NCI-H2196 treated with DMSO at 0.1 percent for 48 hours (cell line): ENCODE data around the gene FSIP2.
"Not testable (repeated sequence)": the region's sequence is repeated elsewhere in the genome, so short reads cannot be mapped to it uniquely, and the experiment has no call there.

ENCODE experiments used
- DNase-seq: peaks from one replicate; lab custom pipeline; 2025; ENCODE audit not compliant: unreplicated experiment; lab: John Stamatoyannopoulos, UW

FSIP2 gene

GRCh38 chr2:185806783-185807182 is 68.2 kb downstream of the FSIP2 start:
- DNase-seq = no peak

GRCh38 chr2:185807351-185807750 is 68.7 kb downstream of the FSIP2 start:
- no peak for DNase-seq

- no peak for DNase-seq
These were observed 73.0 kb downstream of the FSIP2 start for GRCh38 chr2:185811580-185811979.

GRCh38 chr2:185813707-185814106 is 75.1 kb downstream of the FSIP2 start:
- no peak for DNase-seq

DNA sequence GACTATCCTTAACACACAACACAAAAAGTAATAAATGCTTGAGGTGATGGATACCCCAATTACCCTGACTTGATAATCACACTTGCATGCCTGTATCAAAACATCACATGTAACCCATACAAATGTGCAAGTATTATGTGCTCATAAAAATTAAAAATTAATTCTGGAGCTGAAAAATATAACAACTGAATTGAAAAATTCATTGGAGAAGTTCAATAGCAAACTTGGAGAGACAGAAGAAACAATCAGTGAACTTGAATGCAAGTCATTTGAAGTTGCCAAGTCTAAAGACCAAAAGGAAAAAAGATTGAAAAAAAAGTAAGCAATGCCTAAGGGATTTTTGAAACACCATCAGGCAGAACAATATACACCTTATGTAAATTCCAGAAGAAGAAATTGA is 79.4 kb downstream of the FSIP2 start:
- DNase-seq = no peak

- no peak for DNase-seq
These were observed 82.9 kb downstream of the FSIP2 start for GRCh38 chr2:185821467-185821866.

- DNase-seq = no peak
These were observed 85.2 kb downstream of the FSIP2 start for GRCh38 chr2:185823773-185824172.

- DNase-seq = no peak
These were observed 87.0 kb downstream of the FSIP2 start for GRCh38 chr2:185825557-185825956.

DNA sequence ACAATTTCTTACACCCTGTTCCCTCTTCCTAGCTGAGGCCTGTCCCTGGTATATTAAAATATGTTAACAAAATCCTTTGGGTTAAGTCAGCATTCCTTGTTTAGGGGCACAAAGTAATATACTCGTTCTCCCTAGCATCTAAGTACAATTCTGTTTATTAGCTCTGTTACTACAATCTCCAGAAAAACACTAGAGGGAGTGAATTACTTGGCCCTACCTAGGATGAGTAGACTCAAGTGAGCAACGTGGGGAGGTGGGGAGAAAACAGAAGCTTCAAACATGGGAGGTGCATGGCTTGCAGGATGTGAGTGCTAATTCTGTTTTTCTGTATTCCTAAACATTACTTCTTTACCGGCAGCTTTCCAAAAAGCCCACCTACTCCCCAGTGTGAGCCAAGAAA is 89.7 kb downstream of the FSIP2 start:
- no peak for DNase-seq

DNA sequence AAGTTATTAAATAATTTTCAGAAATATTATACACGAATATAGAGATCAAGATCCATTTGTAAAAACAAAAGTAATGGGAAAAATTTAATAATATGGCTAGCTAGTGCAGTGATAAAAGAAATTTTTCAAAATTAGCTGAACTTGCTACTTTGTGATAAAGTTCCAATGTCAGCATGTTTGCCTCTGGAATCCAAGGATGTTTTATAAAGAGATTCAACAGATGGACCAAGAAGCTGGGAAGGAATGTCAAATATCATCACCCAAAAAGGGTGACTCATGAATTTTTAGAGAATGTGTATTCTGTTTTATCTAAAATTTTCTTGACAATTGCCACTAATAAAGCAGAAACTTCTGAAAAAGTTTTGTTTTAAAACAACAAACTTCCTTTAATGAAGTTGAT is 95.3 kb downstream of the FSIP2 start:
- no peak for DNase-seq

DNA sequence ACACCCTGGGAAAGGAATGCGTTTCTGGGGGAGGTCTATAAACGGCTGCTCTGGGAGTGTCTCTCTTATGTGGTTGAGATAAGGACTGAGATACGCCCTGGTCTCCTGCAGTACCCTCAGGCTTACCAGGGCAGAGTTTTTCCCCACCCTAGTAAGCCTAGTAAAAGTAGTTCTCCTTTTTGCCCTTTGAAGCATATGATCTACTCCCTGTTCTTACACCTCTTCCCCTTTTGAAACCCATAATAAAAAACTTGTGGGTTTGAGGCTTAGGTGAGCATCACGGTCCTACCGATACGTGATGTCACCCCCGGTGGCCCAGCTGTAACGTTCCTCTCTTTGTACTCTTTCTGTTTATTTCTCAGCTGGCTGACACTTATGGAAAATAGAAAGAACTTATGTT is 97.4 kb downstream of the FSIP2 start:
- DNase-seq = no peak

DNA sequence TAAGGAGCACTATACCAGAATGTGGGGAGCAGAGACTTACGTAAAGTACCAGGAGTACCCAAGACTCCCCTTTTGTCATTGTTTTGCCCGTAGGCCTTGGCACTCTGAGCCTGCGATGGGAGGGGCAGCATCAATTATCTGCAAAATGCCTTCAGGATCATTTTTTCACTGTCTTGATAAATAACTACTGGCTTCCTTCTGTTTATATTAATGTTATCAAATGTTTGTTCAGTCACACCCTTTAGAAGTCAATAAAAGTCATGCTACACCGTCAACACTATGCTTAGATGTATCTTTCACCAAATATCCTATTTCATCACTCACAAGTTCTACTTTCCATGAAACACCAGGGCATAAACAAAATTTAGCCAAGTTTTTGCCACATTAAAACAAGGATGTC is 116.3 kb downstream of the FSIP2 start:
- DNase-seq = no peak

DNA sequence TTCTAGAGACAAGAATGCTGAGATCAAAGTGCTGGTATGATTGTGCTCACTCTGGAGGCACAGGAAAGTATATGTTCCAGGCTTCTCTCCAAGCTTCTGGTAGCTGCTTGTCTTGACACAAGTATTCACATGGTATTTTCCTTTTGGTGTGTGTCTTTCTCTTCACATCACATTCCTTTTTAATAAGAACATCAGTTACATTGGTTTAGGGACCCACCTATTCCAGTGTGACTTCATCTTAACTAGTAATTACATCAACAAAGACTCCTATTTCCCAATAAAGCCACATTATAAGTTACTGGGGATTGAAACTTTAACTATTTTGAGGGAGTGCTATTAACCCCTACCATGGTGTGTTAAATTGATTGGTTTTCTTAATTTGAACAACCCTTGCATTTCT is 119.1 kb downstream of the FSIP2 start:
- no peak for DNase-seq

DNA sequence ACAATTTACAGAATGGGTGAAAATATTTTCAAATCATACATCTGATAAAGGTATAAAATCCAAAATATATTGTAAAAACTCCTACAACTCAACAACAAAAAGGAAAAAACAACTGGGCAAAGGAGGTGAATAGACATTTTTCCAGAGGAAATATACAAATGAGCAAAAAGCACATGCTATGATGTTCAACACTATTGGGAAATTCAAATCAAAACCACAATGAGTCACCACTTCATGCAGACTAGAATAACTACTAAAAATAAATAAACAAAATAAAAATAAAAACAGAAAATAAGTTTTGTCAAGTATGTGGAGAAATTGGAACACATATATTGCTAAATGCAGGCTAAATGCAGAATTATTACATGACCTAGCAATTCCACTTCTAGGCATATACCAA is 120.9 kb downstream of the FSIP2 start:
- no peak for DNase-seq

DNA sequence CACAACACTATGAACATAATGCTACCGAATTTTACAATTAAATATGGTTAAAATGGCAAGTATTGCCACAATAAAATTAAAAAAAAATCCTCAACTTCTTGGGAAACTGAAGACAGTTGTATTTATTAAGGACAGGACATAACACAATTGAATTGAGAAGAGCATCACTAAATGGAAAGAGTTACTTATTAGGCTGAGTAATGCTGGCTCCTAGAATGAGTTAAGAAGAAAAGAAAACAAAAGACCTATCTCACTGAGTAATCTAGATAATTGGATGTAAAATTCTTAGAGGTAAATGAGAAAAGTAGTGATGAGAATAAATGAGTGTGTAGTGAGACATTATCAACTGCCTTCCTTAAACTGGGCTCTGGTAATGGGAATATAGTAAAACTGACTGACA is 121.7 kb downstream of the FSIP2 start:
- no peak for DNase-seq

DNA sequence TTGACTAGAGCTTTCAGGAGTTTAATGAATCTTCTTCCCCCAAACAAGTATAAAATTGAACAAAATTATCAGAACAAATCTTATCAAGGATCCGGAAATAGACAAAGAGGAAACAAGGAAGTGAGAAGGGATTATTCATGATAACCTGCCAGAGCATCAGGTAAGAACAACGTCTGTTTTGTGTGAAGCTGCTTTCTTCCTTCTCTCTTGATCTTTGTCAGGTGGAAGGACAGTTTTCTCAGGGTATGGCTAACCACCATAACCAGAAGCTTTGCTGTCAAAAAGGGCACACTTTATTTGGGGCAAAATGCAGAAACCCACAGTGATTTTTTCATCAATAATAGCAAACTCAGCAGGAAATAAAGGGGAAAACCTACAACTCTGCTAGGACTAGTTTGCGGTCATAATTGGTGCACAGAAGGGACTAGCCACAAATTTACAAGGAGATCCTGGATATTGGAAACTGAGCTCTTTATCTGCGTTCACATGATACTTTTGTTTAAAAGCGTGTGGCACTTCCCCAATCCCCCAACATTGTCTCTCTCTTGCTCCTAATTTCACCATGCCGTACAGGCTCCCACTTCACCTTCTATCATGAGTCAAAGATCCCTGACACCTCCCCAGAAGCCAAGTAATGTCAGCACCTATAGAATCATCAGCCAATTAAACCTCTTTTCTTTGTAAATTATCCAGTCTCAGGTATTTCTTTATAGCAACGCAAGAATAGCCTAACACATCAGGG is 124.2 kb downstream of the FSIP2 start:
- no peak for DNase-seq

GRCh38 chr2:185864468-185865260 is 126.1 kb downstream of the FSIP2 start:
- DNase-seq = not testable (repeated sequence)

DNA sequence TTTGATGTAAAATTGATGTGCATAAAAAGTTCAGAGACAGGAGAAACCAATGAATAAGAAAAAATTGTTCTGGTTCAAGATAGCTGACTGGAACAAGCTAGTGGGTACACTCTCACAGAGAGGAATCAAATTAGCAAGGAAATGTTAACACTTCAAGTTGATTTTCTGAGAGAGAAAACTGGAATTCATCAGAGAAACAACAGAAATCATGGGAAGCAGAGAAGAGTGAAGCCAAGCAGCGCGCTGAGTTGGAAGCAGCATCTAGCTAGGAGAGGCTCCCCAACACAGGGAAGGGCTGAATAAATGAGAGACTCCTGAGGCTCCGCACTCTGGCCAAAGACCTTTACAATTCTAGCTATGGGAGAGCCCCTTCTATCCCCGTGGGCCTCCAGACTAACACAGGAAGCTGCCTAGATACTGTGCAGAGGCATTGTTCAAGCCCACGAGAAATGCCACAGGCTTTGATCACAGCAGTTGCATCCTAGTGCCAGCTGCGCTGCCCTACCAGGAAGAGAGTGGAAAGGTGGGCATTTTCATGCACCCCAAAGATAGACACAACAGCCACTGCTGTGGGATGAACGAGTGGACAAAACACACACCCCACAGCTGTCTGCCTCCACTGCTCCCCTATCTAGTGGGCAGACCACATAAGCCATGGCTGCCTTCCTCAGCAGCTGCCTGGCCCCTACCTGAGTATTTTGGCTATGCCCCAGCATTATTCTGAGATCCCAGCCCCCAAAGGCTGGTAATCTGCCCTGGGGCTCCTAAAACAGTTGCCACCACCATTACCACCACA is 136.7 kb downstream of the FSIP2 start:
- DNase-seq = no peak

DNA sequence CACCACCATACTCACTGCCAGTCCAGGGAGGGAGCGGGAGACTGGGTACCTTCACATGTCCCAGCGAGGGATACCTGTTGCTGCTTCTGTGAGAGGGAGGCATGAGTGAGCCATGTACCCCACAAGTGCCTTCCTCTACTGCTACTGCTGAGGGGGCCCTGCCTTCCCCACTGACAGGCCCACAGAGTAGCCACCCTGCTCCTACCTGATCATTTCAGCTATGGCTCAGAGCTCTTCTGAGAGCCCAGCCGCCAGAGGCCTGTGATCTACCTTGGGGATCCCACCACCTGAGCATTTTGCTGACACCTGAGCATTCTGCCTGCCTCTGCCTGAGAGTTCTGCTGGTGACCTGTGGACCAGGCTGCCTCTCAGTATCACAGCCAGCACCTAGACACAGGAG is 137.6 kb downstream of the FSIP2 start:
- DNase-seq = no peak

DNA sequence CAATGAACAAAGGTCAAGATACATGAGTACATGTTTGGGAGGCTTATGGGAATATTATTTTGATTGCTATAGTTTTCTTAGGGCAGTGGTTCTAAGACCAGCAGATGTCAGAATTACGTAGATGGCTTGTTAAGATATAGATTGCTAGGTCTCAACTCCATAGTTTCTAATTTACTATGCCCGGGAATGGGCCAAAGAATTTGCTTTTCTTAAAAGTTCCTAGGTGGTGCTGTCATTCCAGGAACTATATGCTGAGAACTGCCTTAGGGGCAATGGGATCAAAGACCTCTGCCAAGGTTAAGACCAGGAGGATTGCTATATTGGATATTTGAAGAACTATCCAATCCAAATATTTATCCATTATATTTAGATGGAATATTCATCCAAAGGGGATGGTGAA is 141.8 kb downstream of the FSIP2 start:
- no peak for DNase-seq
